ENCODE results near the gene EXD3. TPM values are rescaled to one million over a fixed set of nuclear protein-coding genes. Genes with fewer than 3 reads are reported as not detected.

EXD3 gene
- total and polyA plus RNA-seq, 2 of the 13 experiments (the other 11 are each of a cell fraction or from before 2014, with no cell fraction given): 2.7 to 4.8 TPM

GRCh38 chr9:137277329-137278041 lies 145.5 kb downstream of the EXD3 start, which contains the start of gene TOR4A (continued):
- TF ChIP-seq ZNF142 (CRISPR knock-in tag; IDR thresholded peaks at IDR 0.05) (peak; percentile 63; the same call in 1 of the 2 replicates), AKNA (CRISPR knock-in tag; IDR thresholded peaks at IDR 0.05; ENCODE audit: borderline replicate concordance) (0 out of 2 replicates have a peak, but pooled peaks have one; percentile 33), SRSF4 (IDR thresholded peaks at IDR 0.05; ENCODE audit: low read depth, low read length, poor library complexity, severe bottlenecking) (no peak), ZBTB40 (IDR thresholded peaks at IDR 0.05) (no peak), ZBTB40 (CRISPR knock-in tag; IDR thresholded peaks at IDR 0.05) (no peak; the same call in 1 of the 2 replicates), ZNF160 (CRISPR knock-in tag; IDR thresholded peaks at IDR 0.05) (peak; percentile 87)
